Erythroblast (primary cell): Measurements from ENCODE around the gene FAM3B.
"Not testable (repeated sequence)": the region's sequence is repeated elsewhere in the genome, so short reads cannot be mapped to it uniquely, and the experiment has no call there.

Experiments used
- DNase-seq, 2 experiments: peaks; one replicate each; lab custom pipeline; 2025; lab: John Stamatoyannopoulos, UW
- GATA1 ChIP-seq: IDR thresholded peaks from 2 replicates; pipeline ENCODE4 v1.6.1; 2011; ENCODE audit warnings: low read depth, mild to moderate bottlenecking, control low read depth, low read length, moderate library complexity
- POLR2A ChIP-seq: IDR thresholded peaks from 2 replicates; pipeline ENCODE4 v1.6.1; 2011; ENCODE audit warnings: mild to moderate bottlenecking, low read length

FAM3B gene

GRCh38 chr21:41350436-41351155 lies 34.0 kb downstream of the FAM3B start:
- DNase-seq, result no peak
- TF ChIP-seq POLR2A (no peak), GATA1 (no peak)

- no peak for DNase-seq
- TF ChIP-seq GATA1 (no peak), POLR2A (no peak)
These were observed 40.9 kb downstream of the FAM3B start for GRCh38 chr21:41357546-41357945.

GRCh38 chr21:41358193-41359166 lies 41.9 kb downstream of the FAM3B start:
- TF ChIP-seq GATA1 (no peak), POLR2A (no peak)
- no peak for DNase-seq

GRCh38 chr21:41359286-41359685 lies 42.7 kb downstream of the FAM3B start:
- TF ChIP-seq GATA1 (no peak), POLR2A (no peak)
- DNase-seq, result no peak

- not testable (repeated sequence) for DNase-seq
These were observed 43.1 kb downstream of the FAM3B start for GRCh38 chr21:41359754-41360071.

- no peak for TF ChIP-seq GATA1
- no peak for TF ChIP-seq POLR2A
- DNase-seq, result no peak
These were observed 43.6 kb downstream of the FAM3B start for GRCh38 chr21:41360072-41360821.

GRCh38 chr21:41361053-41361785 lies 44.6 kb downstream of the FAM3B start:
- TF ChIP-seq GATA1 (no peak), POLR2A (no peak)
- no peak for DNase-seq

GRCh38 chr21:41361786-41362604 lies 45.4 kb downstream of the FAM3B start, which contains the start of gene MX2:
TSS of gene MX2 (plus strand) at chr21:41362027. CDS start at chr21:41376907, 14,880 bp downstream.
- no peak for TF ChIP-seq POLR2A
- no peak for TF ChIP-seq GATA1
- no peak for DNase-seq

GRCh38 chr21:41362605-41363369 lies 46.2 kb downstream of the FAM3B start:
- TF ChIP-seq GATA1, result no peak
- no peak for TF ChIP-seq POLR2A
- no peak for DNase-seq

GRCh38 chr21:41363370-41364270 lies 47.0 kb downstream of the FAM3B start:
- TF ChIP-seq GATA1 (no peak), POLR2A (no peak)
- no peak for DNase-seq

- TF ChIP-seq POLR2A (no peak), GATA1 (no peak)
- no peak for DNase-seq
These were observed 47.7 kb downstream of the FAM3B start for GRCh38 chr21:41364308-41364707.
